GM12874 (cell line): ENCODE data around the gene MST1.

Experiments
- TF ChIP-seq, protein P1 (sequence below): IDR thresholded peaks from 2 replicates; pipeline ENCODE4 v1.5.1; 2011; ENCODE audit warnings: low read depth, mild to moderate bottlenecking, control low read depth, low read length, moderate library complexity; ENCODE audit not compliant: insufficient read depth

MST1 gene

DNA sequence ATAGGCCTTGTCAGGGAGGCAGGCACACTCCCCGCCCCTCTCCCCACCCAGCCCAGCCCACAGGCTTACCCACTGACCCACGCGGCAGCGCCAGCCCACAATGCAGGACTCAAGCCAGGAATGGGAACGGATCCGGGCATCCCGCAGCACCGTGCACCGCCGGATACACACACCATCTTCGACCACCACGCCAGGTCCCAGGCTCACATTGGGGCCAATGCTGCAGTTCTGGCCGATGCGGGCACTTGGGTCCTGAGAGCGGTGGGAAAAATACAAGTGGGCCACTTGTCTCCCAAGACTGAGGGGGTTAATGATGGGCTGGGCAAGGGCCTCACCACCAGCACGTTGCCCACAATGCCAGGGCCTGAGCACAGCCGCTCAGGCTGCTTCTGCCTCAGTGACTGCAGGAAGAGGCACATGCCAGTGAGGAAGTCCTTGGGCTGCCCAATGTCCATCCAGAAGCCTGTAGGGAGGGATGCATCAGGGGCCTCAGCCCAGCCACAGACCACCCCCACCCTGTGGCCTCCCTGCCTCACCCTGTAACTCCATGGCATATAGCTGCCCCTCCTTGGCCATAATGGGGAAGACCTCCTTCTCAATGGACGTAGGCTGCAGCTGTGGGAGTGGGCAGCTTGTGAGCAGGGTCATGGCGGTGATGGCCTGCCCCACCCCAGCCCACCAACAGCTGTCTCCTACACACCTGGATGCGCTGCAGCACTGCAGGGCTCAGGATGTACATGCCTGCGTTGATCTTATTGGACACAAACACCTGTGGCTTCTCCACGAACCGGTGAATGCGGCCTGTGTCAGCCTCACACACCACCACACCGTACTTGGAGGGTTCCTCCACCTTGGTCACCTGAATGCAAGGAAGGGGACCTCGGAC lies 32.9 kb upstream of the MST1 start:
- TF ChIP-seq, protein P1, sequence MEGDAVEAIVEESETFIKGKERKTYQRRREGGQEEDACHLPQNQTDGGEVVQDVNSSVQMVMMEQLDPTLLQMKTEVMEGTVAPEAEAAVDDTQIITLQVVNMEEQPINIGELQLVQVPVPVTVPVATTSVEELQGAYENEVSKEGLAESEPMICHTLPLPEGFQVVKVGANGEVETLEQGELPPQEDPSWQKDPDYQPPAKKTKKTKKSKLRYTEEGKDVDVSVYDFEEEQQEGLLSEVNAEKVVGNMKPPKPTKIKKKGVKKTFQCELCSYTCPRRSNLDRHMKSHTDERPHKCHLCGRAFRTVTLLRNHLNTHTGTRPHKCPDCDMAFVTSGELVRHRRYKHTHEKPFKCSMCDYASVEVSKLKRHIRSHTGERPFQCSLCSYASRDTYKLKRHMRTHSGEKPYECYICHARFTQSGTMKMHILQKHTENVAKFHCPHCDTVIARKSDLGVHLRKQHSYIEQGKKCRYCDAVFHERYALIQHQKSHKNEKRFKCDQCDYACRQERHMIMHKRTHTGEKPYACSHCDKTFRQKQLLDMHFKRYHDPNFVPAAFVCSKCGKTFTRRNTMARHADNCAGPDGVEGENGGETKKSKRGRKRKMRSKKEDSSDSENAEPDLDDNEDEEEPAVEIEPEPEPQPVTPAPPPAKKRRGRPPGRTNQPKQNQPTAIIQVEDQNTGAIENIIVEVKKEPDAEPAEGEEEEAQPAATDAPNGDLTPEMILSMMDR = no peak

DNA sequence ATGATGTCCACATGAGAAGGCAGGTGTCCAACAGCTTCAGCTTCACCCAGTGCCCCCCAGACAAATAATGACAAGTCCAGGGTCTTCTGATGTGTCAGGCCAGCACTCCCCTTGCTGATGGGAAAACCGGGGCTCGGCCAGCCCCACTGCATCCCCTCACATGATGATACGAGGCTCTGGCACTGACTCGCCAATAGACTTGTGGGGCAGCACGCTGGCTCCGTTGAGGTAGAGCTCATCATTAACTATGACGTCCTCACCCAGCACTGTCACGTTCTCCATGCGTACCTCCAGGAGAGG lies 32.3 kb upstream of the MST1 start:
- TF ChIP-seq, protein P1 = no peak

DNA sequence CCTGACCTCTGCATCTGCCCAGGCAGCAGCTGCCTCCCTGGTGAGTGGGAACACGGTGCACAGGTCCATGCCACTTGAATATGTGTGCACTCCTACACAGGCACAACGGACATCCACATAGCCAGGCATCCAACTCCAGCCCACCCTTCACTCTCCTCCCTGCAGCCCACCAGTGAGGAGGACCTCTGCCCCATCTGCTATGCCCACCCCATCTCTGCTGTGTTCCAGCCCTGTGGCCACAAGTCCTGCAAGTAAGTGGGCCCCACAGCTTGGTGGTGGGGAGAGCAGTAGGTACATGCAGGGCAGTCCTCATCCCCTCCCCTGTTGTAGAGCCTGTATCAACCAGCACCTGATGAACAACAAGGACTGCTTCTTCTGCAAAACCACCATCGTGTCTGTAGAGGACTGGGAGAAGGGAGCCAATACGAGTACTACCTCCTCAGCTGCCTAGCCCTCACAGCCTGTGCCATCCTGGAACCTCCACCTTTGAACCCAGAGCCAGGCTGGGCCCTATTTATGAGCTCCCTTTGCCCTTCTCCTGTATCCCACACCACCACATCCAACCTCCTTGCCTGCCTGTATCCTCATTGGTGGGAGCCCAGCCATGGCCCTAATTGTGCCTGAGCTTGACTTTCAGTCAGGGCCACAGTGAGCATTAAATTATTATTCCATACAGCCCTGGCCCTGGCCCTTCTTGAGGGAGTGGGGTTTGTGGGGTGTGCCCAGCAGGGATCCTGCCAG lies 31.8 kb upstream of the MST1 start:
- TF ChIP-seq, protein P1 = no peak

DNA sequence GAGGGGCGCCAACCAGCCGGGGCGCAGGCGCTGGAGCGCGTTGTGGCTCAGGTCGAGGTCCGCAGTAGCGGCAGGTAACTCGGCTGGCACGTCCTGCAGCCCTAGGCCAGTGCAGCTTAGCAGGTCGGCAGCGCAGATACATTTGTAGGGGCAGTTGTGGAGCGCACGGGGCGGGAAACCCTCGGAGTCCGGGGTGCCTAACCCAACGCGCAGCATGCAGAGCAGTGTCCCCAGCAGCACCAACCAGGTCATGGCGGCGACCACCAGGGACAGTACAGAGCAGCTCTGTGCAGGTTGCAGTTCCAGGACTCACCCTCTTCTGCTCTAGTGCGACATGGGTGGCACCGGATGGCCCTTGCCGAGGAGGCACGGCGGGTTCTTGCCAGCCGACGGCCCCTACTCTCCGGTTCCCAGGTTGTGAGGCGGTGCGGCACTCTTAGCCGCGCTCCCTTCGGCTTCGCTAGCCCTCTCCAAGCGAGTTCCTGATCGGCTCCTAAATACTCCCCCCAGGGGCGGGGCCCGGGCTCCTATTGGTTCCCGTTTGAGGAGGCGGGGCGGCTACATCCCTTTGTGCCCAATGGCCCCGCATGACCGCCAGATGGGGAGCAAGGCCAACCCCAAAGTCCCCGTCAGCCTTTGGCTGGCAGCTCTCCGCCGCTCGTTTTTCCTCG lies 30.1 kb upstream of the MST1 start, which contains the start of gene AMIGO3:
Gene AMIGO3, minus strand, starts transcription at position 471 of the 671 bp plus-strand sequence. Its CDS starts 219 bp downstream, at position 252.
- TF ChIP-seq, protein P1 = peak; percentile 87

DNA sequence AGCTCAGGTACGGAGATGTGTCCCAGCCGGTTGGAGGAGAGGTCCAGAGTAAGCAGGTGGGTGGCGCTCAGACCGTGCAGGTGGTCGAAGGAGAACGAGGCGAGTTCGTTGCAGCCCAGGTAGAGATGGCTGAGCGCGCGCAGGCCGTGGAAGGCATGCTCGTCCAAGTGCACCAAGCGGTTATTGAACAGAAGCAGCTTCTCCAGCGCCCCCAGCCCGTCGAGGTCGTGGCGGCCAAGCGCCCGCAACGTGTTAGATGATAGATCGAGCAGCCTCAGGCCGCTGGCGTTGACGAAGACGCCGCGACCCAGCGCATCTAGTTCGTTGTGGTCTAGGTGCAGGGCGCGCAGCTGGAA lies 29.6 kb upstream of the MST1 start:
- TF ChIP-seq, protein P1 = no peak

DNA sequence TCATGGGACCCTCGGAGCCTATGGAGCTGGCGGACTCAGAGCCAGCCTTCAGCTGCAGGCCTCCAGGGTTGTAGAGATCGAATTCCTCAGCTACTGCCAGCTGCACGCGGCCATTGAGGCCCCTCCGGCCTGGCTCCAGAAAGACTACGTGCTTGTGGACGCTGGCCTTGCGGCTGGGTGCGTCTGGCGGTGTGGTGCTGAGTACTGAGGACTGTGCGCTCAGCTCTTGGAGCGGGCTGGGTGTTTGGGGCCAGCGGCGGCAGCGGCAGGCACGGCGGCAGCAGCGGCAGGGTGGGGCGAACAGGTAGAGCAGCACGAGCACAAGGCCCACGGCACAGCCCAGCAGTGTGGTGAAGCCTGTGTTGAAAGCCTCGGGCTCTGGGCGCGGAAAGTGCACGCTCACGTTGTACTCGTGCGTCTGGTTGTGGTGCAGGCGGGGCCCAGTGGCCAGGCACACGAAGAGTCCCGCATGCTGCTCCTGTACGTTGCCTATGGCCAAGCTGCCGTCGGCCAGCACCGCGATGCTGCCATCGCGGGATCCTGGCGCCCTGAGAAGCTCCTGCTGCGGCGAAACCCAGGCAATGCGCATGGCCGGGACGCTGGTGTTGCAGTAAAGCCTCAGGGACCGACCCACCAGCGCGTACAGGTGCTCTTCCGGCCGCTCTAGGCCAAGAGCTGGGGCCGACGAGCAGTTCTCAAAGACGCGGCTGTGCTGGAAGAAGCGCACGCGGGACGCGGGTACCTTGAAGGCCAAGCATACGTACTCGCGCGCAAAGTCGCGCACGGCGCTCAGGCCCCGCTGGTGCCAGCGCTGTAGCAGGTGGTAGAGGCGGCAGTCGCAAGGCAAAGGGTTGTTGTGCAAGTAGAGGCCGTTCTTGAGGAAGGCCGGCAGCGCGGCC lies 28.9 kb upstream of the MST1 start:
- TF ChIP-seq, protein P1 = no peak
